ENCODE measurements around the gene CADM4.
"Not testable (repeated sequence)": the region's sequence is repeated elsewhere in the genome, so short reads cannot be mapped to it uniquely, and the experiment has no call there.

CADM4 gene

DNA sequence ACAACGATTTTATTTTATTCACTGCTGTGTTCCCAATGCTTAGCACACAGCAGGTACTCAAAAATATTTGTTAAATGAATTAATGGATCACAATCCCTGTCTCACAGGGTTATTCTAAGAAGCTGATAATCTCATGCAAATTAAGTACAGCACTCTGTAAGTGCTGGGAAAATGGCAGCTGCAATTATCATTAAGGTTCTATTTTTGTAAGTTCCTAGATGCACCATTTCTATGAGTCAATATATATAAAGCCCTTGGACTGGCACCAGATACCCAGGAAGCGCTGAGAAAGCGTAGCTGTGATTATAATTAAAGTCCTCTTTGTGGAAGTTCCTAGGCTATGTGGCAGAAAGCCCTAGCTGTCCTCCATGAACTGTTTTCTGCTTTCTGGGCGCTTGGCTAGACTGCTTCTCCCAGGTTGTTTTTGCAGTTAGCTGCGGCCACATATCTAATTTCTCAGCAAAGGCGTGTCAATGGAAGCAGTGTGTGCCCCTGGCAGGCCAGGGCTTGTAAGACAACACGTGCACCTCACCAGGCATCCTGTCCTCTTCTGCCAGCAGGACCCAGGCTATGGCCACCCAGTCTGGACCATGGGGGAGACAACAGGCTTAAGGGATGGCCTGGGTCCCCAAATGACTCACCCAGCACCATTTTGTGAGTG, 33.0 kb downstream of the CADM4 start:
- no peak for DNase-seq (ENCODE audit: low read depth)

DNA sequence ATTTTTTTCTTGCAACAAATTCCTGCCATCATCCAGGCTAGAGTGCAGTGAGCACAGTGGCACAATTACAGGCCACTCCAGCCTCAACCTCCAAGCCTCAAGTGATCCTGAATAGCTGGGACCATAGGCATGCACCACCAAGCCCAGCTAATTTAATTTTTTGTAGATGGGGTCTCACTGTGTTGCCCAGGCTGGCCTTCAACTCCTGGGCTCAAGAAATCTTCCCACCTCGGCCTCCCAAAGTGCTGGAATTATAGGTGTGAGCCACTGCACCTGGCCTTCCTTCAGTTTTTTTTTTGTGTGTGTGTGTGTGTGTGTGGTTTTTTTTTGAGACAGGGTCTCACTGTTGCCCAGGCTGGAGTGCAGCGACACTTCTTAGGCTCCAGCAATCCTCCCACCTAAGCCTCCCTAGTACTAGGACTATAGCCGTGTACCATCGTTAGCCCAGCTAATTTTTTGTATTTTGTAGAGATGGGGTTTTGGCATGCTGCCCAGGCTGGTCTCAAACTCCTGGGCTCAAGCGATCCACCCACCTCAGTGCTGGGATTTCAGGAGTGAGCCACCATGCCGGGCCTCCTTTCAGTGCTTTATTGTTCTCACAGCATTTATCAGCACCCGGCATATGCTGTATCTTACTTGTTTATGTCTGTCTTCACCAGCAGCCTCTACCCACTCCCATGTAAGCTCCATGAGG, 33.6 kb downstream of the CADM4 start:
- DNase-seq (ENCODE audit: low read depth), result no peak

DNA sequence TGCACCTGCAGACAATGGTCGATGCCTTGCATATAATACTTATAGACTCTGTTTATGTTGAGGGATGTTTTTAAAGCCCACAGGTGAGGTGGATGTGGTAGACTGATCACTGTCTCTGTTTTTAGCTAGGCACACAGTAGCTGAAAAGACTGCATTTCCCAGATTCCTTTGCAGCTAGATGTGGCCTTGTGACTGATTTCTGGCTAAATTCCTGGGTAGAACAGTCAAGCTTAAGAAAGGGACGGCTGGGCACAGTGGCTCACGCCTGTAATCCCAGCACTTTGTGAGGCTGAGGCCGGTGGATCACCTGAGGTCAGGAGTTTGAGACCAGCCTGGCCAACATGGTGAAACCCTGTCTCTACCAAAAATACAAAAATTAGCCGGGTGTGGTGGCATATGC, 39.3 kb downstream of the CADM4 start:
- DNase-seq (ENCODE audit: low read depth), result not testable (repeated sequence)

DNA sequence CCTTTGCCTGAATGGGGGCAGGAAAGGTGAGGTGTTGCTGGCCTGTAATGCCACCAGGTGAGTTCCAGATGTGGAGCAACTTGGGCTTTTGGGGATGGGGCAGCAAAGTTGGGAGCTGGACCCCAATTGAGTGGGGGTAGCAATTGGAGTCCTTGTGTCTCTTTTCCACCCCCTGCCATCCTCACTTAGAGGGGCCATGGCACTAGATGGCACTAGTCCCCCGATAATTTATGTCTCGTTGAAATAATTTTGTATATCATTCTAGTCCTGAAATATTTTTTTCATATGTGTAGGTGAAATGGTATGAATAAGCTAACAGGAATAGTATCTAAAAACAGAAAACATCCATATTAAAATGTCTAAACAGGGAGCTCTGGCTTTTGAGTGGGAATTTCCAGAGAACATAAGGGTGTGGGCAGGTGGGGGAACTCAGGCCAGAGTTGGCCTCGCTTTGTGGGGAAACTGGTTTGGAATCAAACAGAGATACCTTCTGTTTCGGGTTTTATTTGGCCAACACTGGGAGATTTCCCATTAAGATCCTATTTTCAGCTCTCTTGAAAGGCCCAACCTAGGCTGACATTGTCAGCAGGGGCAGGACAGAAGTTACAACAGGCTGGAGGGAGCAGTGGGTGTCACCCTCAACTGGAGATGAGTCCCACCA, 39.9 kb downstream of the CADM4 start:
- DNase-seq (ENCODE audit: low read depth), result no peak

DNA sequence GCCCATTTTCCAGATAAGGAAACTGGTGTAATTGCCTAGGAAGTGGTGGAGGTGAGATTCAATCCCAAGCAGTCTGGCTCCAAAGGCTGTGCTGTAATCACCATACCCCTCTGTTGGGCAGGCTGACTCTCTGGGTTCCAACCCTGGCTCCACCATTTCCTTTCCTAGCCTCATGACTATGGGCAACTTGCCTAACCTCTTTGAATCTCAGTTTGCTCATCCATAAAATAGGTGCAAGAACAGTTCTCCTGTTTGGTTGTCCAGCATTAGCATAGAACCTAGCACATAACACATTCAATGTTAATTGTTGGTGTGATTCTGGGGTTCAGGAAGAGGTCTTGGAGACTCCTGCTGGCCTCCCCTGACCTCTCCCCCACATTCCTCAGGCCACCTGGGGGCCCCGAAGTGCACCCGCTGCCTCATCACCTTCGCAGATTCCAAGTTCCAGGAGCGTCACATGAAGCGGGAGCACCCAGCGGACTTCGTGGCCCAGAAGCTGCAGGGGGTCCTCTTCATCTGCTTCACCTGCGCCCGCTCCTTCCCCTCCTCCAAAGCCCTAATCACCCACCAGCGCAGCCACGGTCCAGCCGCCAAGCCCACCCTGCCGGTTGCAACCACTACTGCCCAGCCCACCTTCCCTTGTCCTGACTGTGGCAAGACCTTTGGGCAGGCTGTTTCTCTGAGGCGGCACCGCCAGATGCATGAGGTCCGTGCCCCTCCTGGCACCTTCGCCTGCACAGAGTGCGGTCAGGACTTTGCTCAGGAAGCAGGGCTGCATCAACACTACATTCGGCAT, 41.0 kb downstream of the CADM4 start:
- no peak for DNase-seq (ENCODE audit: low read depth)

DNA sequence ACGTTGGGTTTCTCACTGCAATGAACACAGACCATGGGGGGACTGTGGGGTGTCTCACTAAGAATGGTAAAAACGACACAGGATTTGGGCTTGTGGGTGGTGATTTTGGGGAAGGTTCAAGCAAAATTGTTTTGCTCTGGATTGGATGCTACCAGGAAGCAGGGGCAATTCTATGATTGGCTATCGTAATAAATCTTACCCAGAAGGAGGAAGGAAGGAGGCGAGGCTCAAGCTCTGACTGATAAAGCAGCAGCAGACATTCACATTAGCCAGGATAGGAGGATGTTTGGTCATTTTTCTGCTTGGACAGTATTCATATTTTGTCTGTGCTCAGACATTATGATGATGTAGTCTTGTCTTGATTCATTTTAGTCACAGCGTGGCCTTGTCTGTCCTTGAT, 41.8 kb downstream of the CADM4 start:
- no peak for DNase-seq (ENCODE audit: low read depth)

DNA sequence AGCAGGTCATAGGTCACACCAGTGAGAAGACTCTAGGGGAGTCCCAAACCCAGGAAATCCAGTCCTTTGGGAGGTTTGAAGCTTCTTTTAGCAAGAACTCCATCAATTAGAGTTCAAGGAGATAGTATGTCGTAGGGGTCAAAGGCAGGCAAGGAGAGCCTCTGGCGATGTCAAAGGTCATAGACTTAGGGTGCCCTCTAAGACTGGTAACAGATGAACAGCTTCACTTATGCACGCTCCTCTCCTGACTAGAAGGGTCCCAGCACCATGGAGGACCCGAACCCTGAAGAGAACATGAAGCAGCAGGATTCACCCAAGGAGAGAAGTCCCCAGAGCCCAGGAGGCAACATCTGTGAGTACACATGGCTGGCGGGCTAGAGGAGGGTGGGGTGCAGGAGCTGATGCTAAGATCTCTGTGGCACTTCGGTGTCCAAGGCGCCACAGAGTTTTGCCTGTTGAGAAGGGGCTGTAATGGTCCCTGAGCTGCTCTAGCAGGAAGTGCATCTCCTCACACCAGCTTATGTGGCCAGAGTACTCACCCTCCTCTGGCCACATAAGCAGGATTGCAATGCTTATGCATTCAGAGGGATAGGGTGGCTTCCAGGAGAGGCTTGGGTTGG, 42.7 kb downstream of the CADM4 start:
- DNase-seq (ENCODE audit: low read depth), result no peak

DNA sequence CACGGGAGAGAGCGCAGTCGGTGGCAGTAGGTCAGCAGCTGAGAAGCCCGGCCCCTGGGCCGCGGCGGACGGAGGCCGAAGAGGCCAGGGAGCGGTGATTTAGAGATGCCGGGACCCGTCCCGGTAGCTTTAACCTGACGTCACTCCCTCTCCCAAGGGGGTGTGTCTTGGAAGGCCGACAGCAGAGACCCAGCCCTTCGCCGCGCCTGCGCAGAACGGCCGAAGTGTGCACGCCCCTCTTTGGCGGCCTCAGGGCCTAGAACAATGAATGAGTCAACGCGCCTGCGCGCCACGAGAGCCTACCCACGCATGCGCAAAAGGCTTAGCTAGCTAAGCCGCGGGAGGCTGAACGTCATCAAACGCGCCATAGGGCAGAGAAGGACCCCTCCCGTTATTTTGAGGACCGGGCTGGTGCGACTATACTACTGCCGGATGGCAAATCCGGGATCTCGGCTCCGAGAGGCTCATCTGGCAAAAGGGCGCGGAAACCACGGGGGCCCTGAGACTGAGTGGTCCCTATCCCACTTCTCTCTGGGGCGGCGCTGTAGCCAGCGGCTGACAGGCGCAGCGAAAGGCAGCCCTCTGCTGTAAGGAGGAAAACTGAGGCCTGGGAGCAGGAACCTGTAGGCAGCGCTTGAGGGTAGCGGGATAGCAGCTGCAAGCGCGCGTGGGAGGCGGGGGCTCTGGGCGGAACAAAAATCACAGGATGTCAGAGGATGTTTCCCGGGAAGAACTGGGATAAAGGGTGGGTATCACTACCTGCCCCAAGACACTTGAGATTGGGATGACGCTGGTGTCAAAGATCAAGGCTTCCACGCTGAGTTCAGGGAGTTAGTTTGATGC, 43.4 kb downstream of the CADM4 start, which contains the start of the genes IRGQ and ZNF576:
TSS of gene IRGQ (minus strand) at position 136 of the 843 bp plus-strand sequence. CDS start 796 bp downstream, outside the sequence.
TSS of gene ZNF576 (plus strand) at position 597 of the 843 bp plus-strand sequence. CDS start 514 bp downstream, outside the sequence.
- peak; percentile 100 for DNase-seq (ENCODE audit: low read depth)

DNA sequence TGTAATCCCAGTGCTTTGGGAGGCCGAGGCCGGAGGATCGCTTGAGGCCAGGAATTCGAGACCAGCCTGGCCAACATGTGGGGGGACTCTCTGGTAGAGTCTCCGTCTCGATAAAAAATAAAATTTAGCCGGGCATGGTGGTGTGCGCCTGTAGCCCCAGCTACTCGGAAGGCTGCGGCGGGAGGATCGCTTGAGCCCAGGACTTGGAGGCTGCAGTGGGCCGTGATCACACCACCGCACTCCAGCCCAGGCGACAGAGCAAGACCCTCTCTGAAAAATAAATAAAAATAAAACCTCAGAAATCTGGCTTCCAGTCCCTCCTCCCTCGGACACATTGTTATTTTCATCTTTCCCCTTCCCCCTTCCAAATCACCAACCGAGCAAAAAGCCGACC, 44.0 kb downstream of the CADM4 start:
- no peak for DNase-seq (ENCODE audit: low read depth)

DNA sequence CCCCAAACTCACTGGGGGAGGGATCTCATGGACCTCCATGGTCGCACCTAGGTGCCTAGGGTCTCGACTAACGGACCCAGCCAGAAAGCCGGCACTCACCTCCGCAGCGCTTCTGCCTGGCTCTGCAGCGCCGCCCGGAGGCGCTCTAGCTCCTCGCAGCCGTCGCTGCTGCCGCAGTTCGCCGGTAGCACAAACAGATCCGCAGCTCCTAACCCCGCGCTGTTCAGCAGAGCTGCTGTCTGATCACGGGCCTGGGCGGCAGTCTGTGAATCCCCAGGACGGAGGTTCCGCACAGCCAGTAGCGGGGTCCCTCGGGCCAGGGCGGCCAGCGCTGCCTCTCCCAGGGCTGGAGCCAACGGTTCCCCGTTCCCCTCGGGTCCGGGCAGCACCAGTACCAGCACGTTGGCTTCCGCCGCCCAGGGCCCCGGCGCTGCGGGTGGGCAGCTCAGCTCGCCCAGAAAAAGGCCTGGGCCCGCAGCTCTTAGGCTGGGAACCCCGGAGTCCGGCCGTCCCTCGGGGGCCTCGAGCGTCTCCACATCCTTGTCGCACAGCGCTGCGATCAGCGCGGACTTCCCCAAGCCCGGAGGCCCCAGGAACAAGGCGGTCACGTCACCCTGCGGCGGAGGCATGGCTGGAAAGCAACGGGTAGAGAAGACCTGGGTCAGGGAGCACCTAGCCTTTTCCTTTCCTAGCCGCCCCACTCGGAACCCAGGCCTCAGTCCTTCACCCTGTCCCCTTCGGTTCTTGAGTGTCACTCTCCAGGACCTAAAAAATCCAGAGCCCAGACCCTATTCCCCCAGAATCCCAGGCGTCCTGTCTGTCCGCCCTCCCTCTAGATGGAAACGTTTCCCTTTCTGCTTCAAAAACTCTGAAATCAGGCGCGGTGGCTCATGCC, 44.7 kb downstream of the CADM4 start:
- peak; percentile 56 for DNase-seq (ENCODE audit: low read depth)

DNA sequence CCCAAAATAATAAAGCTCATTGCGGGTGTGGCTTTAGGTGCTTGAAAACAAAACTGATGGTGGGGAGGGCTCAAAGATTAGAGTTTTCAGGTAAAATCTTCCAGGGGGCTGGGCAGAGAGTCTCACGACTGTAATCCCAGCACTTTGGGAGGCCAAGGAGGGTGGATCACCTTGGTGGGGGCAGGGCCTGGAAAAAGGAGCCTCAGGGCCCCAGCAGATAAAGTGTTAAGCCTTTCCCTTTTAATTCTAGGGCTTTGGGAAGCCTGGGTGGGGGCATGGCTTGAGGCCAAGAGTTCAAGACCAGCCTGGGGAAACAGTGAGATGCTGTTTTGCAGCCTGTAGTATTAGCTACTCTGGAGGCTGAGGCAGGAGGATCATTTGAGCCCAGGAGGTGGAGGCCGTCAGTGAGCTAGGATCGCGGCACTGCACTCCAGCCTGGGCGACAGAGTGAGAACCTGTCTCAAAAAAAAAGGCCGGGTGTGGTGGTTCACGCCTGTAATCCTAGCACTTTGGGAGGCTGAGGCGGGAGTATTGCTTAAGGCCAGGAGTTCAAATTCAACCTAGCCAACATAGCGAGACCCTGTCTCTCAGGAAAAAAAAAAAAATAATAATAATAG, 45.5 kb downstream of the CADM4 start:
- DNase-seq (ENCODE audit: low read depth), result no peak

DNA sequence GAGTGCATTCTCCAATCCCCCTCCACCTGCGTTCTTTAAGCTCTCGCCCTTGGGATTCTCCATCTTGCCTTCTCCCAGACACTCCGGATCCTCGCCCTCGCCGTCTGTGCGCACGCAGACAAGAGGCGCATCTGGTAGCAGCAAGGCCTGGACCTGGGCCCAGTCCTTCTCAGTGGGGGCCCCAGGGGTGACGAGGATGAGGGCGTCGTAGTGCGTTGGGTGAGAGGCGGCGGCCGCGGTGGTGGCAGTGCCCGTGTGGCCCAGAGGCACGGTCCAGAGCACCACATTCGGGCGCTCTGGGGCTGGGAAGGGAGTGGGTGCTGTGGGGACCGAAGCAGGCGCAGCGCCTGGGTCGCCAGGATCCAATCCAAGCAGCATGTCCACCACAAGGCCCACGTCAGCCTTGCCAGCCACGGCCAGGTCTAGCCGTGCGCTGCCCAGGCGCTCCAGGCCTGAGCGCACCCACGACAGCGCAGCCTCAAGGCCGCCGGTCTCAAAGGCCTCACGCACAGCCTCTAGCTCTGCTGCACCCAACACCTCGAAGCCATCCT, 46.8 kb downstream of the CADM4 start:
- no peak for DNase-seq (ENCODE audit: low read depth)

DNA sequence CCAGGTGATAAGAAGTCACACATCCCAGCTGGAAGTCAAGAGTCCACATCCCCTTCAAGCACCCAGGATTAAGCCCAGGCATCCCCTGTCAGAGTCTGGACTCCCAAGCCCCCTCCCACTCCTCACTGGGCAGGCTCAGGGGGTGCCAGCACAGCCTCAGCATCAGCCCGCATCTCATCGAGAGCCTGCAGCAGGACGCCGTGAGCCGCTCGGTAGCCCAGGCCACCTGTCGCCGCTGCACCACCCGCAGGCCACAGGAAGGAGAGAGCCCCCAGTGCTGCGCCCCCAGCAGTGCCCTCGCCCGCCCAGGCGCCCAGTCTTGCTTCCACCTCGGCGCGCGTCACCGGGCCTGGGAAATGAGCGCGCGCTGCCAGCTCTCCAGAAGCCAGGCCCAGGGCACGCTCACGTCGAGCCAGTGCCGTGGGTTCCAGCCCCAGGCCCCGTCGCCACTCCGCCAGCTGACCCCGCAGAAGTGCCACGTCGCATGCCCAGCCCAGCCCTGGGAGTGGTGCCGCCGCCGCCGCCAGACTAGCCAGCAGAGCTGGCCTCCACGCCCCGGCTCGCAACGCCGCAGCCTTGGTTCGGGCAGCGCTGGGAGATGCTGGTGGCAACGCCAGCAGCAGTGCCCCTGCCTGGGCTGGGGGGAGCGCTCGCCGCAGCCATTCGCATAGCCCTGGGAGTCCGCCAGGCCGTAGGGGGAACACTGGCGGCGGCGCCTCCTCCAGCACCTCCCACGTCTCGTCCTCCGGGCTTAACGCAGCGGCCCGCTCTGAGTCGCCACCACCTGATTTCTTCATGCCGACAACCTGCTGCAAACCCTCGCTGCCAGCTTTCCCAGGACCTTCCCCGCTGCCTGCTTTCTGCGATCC, 47.5 kb downstream of the CADM4 start:
- no peak for DNase-seq (ENCODE audit: low read depth)

DNA sequence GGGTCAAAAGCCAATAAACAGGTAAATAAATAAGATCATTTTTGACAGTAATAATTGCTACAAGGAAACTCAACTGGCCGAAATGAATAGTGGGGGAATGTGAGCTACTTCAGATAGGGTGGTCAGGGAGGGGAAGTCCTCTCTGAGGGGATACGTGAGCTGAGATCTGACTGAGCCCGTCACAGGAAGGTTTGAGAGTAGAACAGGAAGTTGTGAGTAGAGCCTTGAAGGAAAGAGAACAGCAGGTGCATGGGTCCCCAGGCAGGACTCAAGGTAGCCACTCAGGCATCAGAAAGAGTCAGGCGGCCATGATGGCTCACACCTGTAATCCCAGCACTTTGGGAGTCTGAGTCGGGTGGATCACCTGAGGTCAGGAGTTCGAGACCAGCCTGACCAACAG, 50.0 kb downstream of the CADM4 start:
- DNase-seq (ENCODE audit: low read depth), result no peak

DNA sequence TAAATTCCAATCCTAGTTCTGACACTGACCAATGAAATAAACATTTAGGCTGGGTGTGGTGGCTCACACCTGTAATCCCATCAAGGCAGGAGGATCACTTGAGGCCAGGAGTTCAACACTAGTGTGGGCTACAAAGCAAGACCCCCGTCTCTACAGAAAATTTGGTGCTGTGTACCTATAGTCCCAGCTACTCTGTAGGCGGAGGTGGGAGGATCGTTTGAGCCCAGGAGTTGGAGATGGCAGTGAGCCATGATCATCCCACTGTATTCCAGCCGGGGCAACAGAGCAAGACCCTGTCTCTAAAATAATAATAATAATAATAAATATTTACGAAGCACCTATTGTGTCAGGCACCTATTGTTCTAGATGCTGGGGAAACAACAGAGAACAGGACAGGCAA, 50.4 kb downstream of the CADM4 start:
- DNase-seq (ENCODE audit: low read depth), result no peak

DNA sequence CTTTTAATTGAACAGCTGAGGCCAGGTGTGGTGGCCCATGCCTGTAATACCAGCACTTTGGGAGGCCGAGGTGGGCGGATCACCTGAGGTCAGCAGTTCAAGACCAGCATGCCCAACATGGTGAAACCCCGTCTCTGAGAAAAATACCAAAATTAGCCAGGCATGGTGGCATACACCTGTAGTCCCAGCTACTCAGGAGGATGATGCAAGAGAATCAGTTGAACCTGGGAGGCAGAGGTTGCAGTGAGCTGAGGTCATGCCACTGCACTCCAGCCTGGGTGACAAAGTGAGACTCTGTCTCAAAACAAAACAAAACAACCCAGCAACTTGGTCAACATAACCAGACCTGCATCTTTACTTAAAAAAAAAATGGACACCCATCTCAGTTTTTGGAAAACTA, 52.6 kb downstream of the CADM4 start:
- DNase-seq (ENCODE audit: low read depth), result not testable (repeated sequence)

DNA sequence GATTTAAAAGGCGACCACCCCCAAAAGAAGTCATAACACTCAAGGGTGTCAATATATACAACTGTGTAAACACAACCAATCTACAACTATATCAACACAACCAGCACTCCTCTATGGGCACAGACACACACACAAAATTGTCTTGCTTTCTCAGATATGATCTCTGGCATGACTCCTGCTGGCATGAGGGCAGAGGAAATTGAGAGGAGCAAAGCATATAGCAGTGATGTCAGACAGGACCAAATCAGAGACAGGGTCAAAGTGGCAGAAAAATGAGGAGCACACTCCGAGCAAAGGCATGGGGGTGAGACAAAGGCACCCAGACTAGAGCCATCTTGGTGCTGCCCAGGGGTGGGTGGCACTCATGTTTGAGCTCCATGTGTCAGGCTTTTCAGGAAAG, 53.3 kb downstream of the CADM4 start:
- DNase-seq (ENCODE audit: low read depth), result no peak

DNA sequence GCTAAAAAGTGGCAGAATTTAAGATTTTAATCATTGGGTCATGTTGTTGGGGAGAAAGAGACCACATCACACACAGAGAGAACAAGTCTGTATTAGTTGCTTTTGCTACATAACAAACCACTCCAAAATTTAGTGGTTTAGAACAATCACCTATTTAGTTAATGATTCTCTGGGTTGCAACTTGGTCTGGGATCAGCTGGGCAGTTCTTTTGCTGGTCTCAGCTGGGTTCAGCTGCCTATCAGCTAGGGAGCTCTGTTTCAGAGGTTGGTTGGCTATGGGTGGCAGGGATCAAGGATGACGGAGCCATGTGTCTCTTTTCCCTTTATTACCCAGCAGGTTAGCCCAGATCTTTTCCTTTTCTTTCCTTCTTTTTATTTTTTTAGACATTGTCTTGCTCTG, 55.2 kb downstream of the CADM4 start:
- DNase-seq (ENCODE audit: low read depth), result no peak

Measured in stimulated activated CD4-positive, alpha-beta T cell treated with anti-CD3 and anti-CD28 coated beads, Interleukin-2, amount 100 ng/mL, for 4 hours (primary cell).